GM19463 (cell line): Measurements from ENCODE around the gene SKIC8.

Experiments
- ATAC-seq: cut with Tn5 transposase; IDR thresholded peaks from one replicate; pipeline ENCODE4 v1.9.1; 2021; ENCODE audit warnings: mild to moderate bottlenecking, moderate library complexity; ENCODE audit not compliant: unreplicated experiment

SKIC8 gene

GRCh38 chr15:78292219-78292618 is 7.2 kb downstream of the SKIC8 start:
- ATAC-seq: no peak

GRCh38 chr15:78291698-78292097 is 7.7 kb downstream of the SKIC8 start:
- no peak for ATAC-seq

GRCh38 chr15:78291052-78291451 is 8.4 kb downstream of the SKIC8 start:
- ATAC-seq: no peak

GRCh38 chr15:78290222-78290621 is 9.2 kb downstream of the SKIC8 start:
- no peak for ATAC-seq

GRCh38 chr15:78284758-78285157 is 14.7 kb downstream of the SKIC8 start:
- no peak for ATAC-seq

- no peak for ATAC-seq
These were observed 17.1 kb downstream of the SKIC8 start for GRCh38 chr15:78282324-78282723.

- no peak for ATAC-seq
These were observed 18.9 kb downstream of the SKIC8 start for GRCh38 chr15:78280319-78281072.

GRCh38 chr15:78276064-78276943 is 23.1 kb downstream of the SKIC8 start:
- no peak for ATAC-seq

- ATAC-seq: no peak
These were observed 24.4 kb downstream of the SKIC8 start for GRCh38 chr15:78274994-78275393.

GRCh38 chr15:78272776-78273175 is 26.6 kb downstream of the SKIC8 start:
- ATAC-seq: no peak

- no peak for ATAC-seq
These were observed 27.1 kb downstream of the SKIC8 start for GRCh38 chr15:78272316-78272715.

GRCh38 chr15:78266806-78267205 is 32.6 kb downstream of the SKIC8 start:
- no peak for ATAC-seq

- no peak for ATAC-seq
These were observed 33.2 kb downstream of the SKIC8 start for GRCh38 chr15:78266229-78266628.

GRCh38 chr15:78265752-78266224 is 33.6 kb downstream of the SKIC8 start:
- no peak for ATAC-seq

GRCh38 chr15:78265137-78265460 is 34.3 kb downstream of the SKIC8 start:
- no peak for ATAC-seq

- no peak for ATAC-seq
These were observed 34.9 kb downstream of the SKIC8 start, which contains the start of gene DNAJA4 for GRCh38 chr15:78264304-78265136. TSS of gene DNAJA4 (plus strand) at chr15:78264562. CDS start at chr15:78264764, 202 bp downstream.

- no peak for ATAC-seq
These were observed 35.5 kb downstream of the SKIC8 start for GRCh38 chr15:78263907-78264303.

GRCh38 chr15:78263351-78263781 is 36.0 kb downstream of the SKIC8 start:
- ATAC-seq: no peak

- no peak for ATAC-seq
These were observed 38.3 kb downstream of the SKIC8 start for GRCh38 chr15:78261062-78261461.

- no peak for ATAC-seq
These were observed 38.9 kb downstream of the SKIC8 start for GRCh38 chr15:78260489-78260888.

- no peak for ATAC-seq
These were observed 40.2 kb downstream of the SKIC8 start for GRCh38 chr15:78259232-78259631.
